Stimulated activated memory B cell treated with anti-CD40 and anti-IgM and Interleukin-4, amounts not matched to agents 10 μg/mL and 1 μg/mL and 100 μg/mL, for 72 hours (primary cell): ENCODE results near the gene PMM2.
"Not testable (repeated sequence)": the region's sequence is repeated elsewhere in the genome, so short reads cannot be mapped to it uniquely, and the experiment has no call there.

Experiments used
- ATAC-seq: fragments of 150-1000 bp; cut with Tn5 transposase; 2 replicates; pipeline ENCODE4 v1.10.0; 2021
- H3K27ac Mint-ChIP-seq: one replicate; pipeline ENCODE4 v1.8.0; 2022; ENCODE audit warnings: mild to moderate bottlenecking, mixed read lengths
- H3K27me3 Mint-ChIP-seq: one replicate; pipeline ENCODE4 v1.8.0; 2022; ENCODE audit warnings: mixed read lengths
- H3K36me3 Mint-ChIP-seq: one replicate; pipeline ENCODE4 v1.8.0; 2022; ENCODE audit warnings: mixed read lengths
- H3K4me1 Mint-ChIP-seq: one replicate; pipeline ENCODE4 v1.8.0; 2022; ENCODE audit warnings: mixed read lengths
- H3K4me3 Mint-ChIP-seq: one replicate; pipeline ENCODE4 v1.8.0; 2022; ENCODE audit warnings: mild to moderate bottlenecking, moderate library complexity, mixed read lengths
- H3K9me3 Mint-ChIP-seq: one replicate; pipeline ENCODE4 v1.8.0; 2022; ENCODE audit warnings: mixed read lengths

PMM2 gene

GRCh38 chr16:8797364-8798173 is at the start of gene PMM2, which contains the start of gene TMEM186:
Gene PMM2 (plus strand): TSS chr16:8797839. CDS start chr16:8797883, 44 bp downstream.
Gene TMEM186 (minus strand): TSS chr16:8797639. CDS start chr16:8797614, 25 bp downstream.
- Mint-ChIP-seq H3K4me1 (peaks cover 38% of the 10 kb centered on the region), H3K36me3 (peaks cover 17% of the 10 kb centered on the region), H3K27ac (peak within 1 kb of the TSS; percentile 97), H3K9me3 (no peaks in the 10 kb centered on the region), H3K4me3 (peak within 1 kb of the TSS; percentile 94), H3K27me3 (no peaks in the 10 kb centered on the region)
- ATAC-seq, result peak; percentile 97

GRCh38 chr16:8748944-8749343 is 48.7 kb upstream of the PMM2 start:
- not testable (repeated sequence) for H3K4me1 Mint-ChIP-seq, ATAC-seq, H3K27ac Mint-ChIP-seq, H3K4me3 Mint-ChIP-seq, H3K27me3 Mint-ChIP-seq, H3K9me3 Mint-ChIP-seq
- peaks cover 51% of the 10 kb centered on the region for H3K36me3 Mint-ChIP-seq

DNA sequence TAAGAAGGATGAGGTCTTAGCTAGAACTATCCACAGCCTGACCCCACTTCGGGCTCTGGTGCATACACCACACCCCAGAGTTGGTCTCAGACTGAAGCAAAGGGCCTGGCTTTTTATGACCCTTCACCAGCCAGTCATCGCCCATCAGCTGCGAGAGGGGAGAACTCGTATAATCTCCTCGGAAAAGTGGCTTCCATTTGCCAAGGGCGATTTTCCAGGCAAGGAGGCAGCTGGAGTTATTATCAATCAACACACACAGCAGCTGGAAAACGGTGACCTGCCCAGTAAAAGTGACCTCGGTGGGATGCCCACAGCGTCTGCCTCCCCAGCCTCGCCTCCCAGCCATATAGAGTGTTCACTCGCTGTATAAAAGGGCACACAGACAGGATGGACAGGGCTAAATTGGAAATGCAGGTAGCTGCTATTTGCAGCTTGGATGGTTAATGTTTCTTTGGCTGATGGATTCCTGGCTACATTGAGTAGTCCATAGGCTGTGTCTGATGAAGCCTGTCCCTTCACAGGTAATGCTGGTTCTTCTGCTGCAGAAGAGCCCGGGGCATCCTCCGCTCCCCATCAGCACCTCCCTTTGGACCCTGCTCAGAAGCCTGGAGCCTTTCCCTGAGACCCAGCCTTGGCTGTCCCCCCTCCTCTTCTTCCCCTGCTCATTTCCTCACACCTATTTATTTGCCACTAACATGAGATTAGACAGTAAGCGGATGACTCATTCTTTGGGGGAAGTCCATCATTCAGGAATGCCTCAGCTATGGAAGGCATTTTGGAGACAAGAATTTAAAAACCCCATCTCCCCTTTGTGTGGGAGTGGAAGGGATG is 45.9 kb upstream of the PMM2 start:
- Mint-ChIP-seq H3K4me1 (no peaks in the 10 kb centered on the region), H3K4me3 (no peak overlapping the region), H3K36me3 (peaks cover 43% of the 10 kb centered on the region), H3K27ac (no peak overlapping the region), H3K9me3 (no peaks in the 10 kb centered on the region), H3K27me3 (no peaks in the 10 kb centered on the region)
- ATAC-seq, result no peak

DNA sequence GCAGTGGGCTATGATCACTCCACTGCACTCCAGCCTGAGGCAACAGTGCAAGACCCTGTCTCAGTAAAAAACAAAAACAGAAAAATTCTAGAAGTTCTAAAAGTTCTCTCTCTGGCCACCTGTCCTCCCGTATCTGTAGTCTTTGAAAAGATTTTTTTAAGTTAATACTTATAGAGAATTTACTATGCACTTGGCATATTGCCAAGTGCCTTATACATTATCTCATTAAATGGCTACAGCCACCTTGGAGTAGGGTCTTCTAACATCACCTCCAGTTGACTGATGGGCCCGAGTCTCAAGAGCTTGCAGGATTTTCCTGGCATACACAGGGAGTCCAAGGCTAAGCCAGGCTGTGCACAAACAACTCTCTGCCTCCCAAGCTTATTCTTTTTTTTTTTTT is 44.9 kb upstream of the PMM2 start:
- ATAC-seq, result no peak
- Mint-ChIP-seq H3K4me3 (no peak overlapping the region), H3K9me3 (no peaks in the 10 kb centered on the region), H3K27ac (no peak overlapping the region), H3K27me3 (no peaks in the 10 kb centered on the region), H3K4me1 (no peaks in the 10 kb centered on the region), H3K36me3 (peaks cover 45% of the 10 kb centered on the region)

DNA sequence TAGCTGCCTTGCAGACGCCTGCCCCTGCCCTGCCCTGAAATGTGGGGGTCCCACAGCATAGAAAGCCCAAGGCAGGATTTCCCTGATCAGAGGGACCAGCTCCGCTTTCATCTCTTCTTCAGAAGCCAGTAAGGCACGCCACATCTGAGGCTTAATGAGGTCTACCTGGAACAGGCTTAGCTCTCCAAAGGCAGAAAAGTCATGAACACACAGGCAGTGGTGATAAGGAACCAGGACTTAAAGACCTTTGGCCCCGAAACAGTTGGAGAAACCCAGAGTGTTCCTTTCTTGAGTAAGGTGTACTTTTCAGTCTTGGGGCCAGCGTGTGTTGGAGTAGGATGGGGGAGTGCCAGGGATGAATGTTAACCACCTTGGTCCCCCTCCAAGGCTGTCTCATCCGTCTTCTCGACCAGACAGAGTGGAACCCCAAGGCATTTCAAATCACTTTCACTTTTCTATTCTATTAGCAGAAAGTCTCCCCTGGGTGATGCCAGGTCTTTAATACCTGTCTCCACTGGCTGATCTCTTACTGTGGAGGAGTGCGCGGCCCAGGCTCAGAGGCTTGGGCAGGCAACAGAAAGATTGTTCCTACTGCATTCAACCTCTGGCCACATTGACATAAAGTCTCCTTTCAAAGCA is 44.1 kb upstream of the PMM2 start:
- Mint-ChIP-seq H3K4me1 (no peaks in the 10 kb centered on the region), H3K36me3 (peaks cover 48% of the 10 kb centered on the region), H3K27ac (no peak overlapping the region), H3K27me3 (no peaks in the 10 kb centered on the region), H3K9me3 (no peaks in the 10 kb centered on the region), H3K4me3 (no peak overlapping the region)
- no peak for ATAC-seq

DNA sequence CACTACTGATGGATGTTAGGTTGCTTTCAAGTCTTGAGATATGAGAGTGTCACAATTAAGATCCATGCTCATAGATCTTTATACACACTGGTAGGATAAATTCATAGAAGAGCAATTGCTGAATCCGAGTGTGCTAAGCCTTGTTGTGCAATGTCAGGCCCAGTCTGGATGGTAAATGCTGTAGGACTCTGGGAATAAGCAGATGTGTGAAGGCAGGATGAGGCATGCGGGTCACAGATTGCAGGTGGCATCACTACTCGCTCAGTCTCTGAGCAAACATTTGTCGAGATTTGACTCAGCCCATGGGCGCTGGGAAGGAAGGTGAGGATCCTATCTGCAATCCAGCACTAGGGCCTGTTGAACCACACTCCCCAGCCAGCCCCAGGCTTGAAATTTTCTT is 40.9 kb upstream of the PMM2 start:
- Mint-ChIP-seq H3K9me3 (no peaks in the 10 kb centered on the region), H3K4me1 (no peaks in the 10 kb centered on the region), H3K27ac (no peak overlapping the region), H3K36me3 (peaks cover 54% of the 10 kb centered on the region), H3K27me3 (no peaks in the 10 kb centered on the region), H3K4me3 (no peak overlapping the region)
- no peak for ATAC-seq

DNA sequence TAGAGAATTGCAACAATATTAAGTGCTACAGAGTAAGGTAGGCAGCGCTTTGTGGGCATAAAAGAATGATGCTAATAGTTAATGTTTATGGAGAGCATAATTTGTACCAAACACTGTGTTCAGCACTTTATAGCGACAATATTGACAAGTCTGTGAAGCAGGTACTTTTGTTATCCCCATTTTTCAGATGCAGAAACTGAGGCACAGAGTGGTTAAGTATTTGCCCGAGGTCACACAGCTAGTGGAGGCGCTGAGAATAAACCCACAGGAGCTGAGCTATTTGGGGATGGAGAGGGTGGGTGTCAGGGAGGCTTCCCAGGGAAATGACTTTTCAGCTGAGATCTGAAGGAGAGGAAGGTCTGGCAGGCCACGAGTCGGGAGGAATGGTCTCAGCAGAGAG is 39.6 kb upstream of the PMM2 start:
- Mint-ChIP-seq H3K4me3 (no peak overlapping the region), H3K9me3 (no peaks in the 10 kb centered on the region), H3K4me1 (no peaks in the 10 kb centered on the region), H3K36me3 (peaks cover 52% of the 10 kb centered on the region), H3K27me3 (no peaks in the 10 kb centered on the region), H3K27ac (no peak overlapping the region)
- ATAC-seq, result no peak

DNA sequence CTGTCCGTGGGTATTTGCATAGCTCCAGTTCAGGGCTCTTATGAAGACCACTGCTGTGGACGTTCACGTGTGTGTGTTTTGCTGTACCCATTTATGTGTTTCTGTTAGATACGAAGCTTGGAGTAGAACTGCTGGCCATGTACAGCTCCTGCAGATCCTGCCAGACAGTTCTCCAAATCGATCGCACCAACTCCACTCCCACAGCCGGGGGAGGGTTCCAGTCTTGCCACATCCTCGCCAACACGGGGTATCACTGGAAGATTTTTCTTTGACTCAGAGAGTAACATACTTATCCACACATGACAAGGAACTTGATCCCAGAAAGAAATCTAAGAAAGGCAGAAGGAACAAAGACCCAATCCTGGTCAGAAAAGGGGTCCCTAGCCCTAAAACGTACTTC is 37.6 kb upstream of the PMM2 start:
- H3K27ac Mint-ChIP-seq, result no peak overlapping the region
- H3K36me3 Mint-ChIP-seq, result peaks cover 54% of the 10 kb centered on the region
- no peak for ATAC-seq
- H3K27me3 Mint-ChIP-seq, result no peaks in the 10 kb centered on the region
- H3K9me3 Mint-ChIP-seq, result no peaks in the 10 kb centered on the region
- no peak overlapping the region for H3K4me3 Mint-ChIP-seq
- H3K4me1 Mint-ChIP-seq, result no peaks in the 10 kb centered on the region

DNA sequence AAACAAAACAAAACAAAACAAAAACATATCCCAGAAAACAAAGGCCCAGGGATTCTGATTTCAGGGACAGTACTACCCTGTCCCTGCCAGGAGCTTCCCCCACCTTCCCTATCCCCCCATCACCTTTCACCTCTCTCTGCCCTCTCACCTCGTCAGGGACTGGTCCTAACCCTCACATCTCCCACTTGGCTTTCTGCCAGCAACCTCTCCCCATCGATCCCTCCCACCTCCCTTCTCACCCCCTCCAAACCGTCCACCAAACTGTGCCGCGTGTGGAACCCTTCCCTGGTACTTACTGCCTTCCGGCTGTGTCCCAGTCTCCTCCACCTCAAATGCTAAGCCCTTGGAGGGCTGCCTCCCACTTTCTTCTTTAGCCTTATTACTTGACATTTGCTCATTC is 36.6 kb upstream of the PMM2 start:
- no peak for ATAC-seq
- H3K9me3 Mint-ChIP-seq, result no peaks in the 10 kb centered on the region
- no peaks in the 10 kb centered on the region for H3K27me3 Mint-ChIP-seq

DNA sequence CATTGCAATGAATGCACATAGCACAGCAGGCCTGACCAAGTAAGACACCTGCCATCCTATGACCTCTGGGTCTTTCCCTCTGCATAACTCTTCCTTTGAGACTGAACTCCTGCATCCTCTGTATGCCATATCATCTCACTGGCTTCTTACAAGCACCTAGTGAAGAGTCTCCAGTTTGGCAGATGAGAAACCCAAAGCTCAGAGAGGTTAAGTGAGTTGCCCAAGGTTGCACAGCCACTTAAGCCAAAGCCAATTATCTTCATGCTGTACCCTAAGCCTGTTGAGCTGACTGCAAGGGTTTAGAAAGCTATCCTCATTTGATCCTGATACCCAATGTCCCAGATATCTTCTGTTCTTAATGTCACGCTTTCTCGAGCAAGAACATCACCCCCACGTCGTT is 35.4 kb upstream of the PMM2 start:
- no peaks in the 10 kb centered on the region for H3K9me3 Mint-ChIP-seq
- no peak for ATAC-seq
- H3K4me1 Mint-ChIP-seq, result no peaks in the 10 kb centered on the region
- no peak overlapping the region for H3K4me3 Mint-ChIP-seq
- H3K36me3 Mint-ChIP-seq, result peaks cover 64% of the 10 kb centered on the region
- no peak overlapping the region for H3K27ac Mint-ChIP-seq
- H3K27me3 Mint-ChIP-seq, result no peaks in the 10 kb centered on the region

More for the DNA sequence above, 36.6 kb upstream of the PMM2 start:
- Mint-ChIP-seq H3K4me3 (no peak overlapping the region), H3K4me1 (no peaks in the 10 kb centered on the region), H3K27ac (no peak overlapping the region), H3K36me3 (peaks cover 62% of the 10 kb centered on the region)

DNA sequence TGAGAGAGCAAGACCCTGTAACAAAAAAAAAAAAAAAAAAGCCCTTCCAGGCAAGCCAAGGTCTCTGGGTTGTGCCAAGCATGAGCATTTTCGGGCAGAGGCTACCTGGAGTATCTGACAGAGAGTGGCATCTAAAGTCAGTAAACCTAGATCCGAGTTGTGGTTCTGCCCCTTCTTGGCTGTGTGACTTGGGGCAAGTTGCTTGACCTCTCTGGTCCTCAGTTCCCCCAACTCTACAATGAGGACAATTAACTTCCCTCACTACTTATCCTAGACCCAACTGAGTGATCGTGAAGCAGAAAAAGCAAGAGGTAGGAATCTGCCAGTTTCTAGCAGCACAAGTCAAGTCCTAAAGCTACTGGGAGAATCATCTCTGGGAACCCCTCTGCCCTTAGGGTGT is 34.6 kb upstream of the PMM2 start:
- no peak for ATAC-seq
- no peaks in the 10 kb centered on the region for H3K4me1 Mint-ChIP-seq
- H3K4me3 Mint-ChIP-seq, result no peak overlapping the region
- no peaks in the 10 kb centered on the region for H3K9me3 Mint-ChIP-seq
- no peaks in the 10 kb centered on the region for H3K27me3 Mint-ChIP-seq
- peaks cover 58% of the 10 kb centered on the region for H3K36me3 Mint-ChIP-seq
- no peak overlapping the region for H3K27ac Mint-ChIP-seq

DNA sequence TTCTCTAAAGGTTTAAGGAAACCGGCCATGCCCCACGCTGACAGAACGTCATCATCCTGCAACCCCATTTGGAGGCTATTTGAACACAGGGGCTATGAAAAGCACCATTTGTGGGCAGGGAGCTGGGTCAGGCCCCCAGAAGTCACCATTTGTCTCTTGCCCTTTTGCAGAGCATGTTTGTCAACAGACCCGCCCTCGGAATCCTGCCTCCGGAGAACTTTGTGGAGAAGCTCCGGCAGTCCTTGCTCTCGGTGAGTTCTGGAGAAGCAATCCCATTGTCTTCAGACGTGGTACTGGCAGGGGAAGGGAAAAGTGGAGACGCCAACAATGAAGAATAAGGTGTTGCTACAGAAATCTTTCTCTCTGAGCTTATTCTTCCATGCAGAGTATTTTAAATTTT is 33.7 kb upstream of the PMM2 start:
- Mint-ChIP-seq H3K4me3 (no peak overlapping the region), H3K27me3 (no peaks in the 10 kb centered on the region), H3K36me3 (peaks cover 58% of the 10 kb centered on the region), H3K27ac (no peak overlapping the region), H3K9me3 (no peaks in the 10 kb centered on the region), H3K4me1 (no peaks in the 10 kb centered on the region)
- ATAC-seq, result no peak

- no peaks in the 10 kb centered on the region for H3K27me3 Mint-ChIP-seq
- no peaks in the 10 kb centered on the region for H3K4me1 Mint-ChIP-seq
- H3K27ac Mint-ChIP-seq, result no peak overlapping the region
- H3K4me3 Mint-ChIP-seq, result no peak overlapping the region
- ATAC-seq, result no peak
- peaks cover 61% of the 10 kb centered on the region for H3K36me3 Mint-ChIP-seq
- H3K9me3 Mint-ChIP-seq, result no peaks in the 10 kb centered on the region
Measured at GRCh38 chr16:8764525-8765250, 33.0 kb upstream of the PMM2 start.

DNA sequence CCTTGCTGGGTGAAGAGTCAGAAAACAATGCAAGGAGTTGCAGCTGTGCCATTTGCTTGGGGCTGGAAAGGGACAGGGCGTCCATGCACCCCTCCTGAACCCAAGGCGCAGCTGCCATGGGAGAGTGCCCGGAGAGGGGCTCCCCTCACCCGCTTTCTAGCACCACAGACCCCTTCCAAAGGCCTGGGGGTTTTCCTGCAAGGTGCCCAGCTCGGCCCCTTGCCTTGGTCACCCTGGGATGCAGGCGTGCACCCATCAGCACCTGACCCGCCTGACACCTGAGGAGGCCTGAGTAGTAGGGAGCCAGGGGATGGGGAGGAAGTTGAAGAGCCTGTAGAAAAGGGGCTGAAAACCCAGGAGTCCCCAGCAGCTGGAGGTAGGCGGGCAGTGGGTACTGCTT is 30.5 kb upstream of the PMM2 start:
- no peaks in the 10 kb centered on the region for H3K27me3 Mint-ChIP-seq
- H3K36me3 Mint-ChIP-seq, result peaks cover 48% of the 10 kb centered on the region
- H3K9me3 Mint-ChIP-seq, result no peaks in the 10 kb centered on the region
- ATAC-seq, result no peak
- H3K4me1 Mint-ChIP-seq, result no peaks in the 10 kb centered on the region
- H3K4me3 Mint-ChIP-seq, result no peak overlapping the region
- H3K27ac Mint-ChIP-seq, result no peak overlapping the region

- H3K36me3 Mint-ChIP-seq, result peaks cover 59% of the 10 kb centered on the region
- no peaks in the 10 kb centered on the region for H3K9me3 Mint-ChIP-seq
- no peak for ATAC-seq
- H3K27ac Mint-ChIP-seq, result no peak overlapping the region
- no peak overlapping the region for H3K4me3 Mint-ChIP-seq
- no peaks in the 10 kb centered on the region for H3K27me3 Mint-ChIP-seq
- no peaks in the 10 kb centered on the region for H3K4me1 Mint-ChIP-seq
Measured at GRCh38 chr16:8768283-8768682, 29.4 kb upstream of the PMM2 start.
